Measurements from ENCODE around the gene MRPL51.

- no peak for TF ChIP-seq CTCF (IDR thresholded peaks at IDR 0.05; ENCODE audit: insufficient read depth, low read length)
- TF ChIP-seq REST (IDR thresholded peaks at IDR 0.05; ENCODE audit: insufficient replicate concordance, low read depth) = no peak
- TF ChIP-seq POLR2AphosphoS5 (IDR thresholded peaks at IDR 0.05; ENCODE audit: low read depth) = no peak
- no peak for TF ChIP-seq SPI1 (IDR thresholded peaks at IDR 0.05; ENCODE audit: borderline replicate concordance, low read depth)
- TF ChIP-seq GABPA (IDR thresholded peaks at IDR 0.05; ENCODE audit: low read depth) = no peak
Measured at GRCh38 chr12:6458281-6459003, 34.6 kb downstream of the MRPL51 start.
